Measurements from ENCODE around the gene CEP295NL.

DNA sequence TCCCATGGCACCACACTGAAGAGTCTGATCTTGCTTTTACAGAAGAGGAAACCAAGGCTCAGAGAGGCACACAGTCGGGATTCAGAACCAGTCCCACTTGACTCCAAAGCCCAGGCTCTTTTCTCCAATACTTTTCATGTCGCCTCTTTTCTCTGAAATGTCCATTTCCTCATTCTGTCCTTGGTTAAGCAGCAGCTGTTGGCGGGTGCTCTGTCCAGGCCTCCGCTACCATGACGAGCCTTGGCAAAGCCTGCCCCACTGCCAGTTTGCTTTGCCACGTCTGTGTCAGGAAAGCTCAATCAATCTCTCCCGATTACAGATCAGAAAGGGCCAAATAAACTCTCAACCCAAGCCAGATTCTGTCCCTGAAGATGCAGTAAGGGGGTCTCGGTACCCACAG, 9.1 kb upstream of the CEP295NL start:
- TF ChIP-seq, protein P1, sequence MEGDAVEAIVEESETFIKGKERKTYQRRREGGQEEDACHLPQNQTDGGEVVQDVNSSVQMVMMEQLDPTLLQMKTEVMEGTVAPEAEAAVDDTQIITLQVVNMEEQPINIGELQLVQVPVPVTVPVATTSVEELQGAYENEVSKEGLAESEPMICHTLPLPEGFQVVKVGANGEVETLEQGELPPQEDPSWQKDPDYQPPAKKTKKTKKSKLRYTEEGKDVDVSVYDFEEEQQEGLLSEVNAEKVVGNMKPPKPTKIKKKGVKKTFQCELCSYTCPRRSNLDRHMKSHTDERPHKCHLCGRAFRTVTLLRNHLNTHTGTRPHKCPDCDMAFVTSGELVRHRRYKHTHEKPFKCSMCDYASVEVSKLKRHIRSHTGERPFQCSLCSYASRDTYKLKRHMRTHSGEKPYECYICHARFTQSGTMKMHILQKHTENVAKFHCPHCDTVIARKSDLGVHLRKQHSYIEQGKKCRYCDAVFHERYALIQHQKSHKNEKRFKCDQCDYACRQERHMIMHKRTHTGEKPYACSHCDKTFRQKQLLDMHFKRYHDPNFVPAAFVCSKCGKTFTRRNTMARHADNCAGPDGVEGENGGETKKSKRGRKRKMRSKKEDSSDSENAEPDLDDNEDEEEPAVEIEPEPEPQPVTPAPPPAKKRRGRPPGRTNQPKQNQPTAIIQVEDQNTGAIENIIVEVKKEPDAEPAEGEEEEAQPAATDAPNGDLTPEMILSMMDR (conservative IDR thresholded peaks at IDR 0.05; ENCODE audit: low read depth, low read length), result no peak
- TF ChIP-seq EZH2 (IDR thresholded peaks at IDR 0.05; ENCODE audit: borderline replicate concordance, low read depth, low read length, poor library complexity, severe bottlenecking), result no peak
